Measurements from ENCODE around the gene IGSF3. TPM values are rescaled to one million over a fixed set of nuclear protein-coding genes. Genes with fewer than 3 reads are reported as not detected.

The IGSF3 gene
- total and polyA plus RNA-seq, 7 donors, result 0.34 to 1.2 (median 0.49) TPM

DNA sequence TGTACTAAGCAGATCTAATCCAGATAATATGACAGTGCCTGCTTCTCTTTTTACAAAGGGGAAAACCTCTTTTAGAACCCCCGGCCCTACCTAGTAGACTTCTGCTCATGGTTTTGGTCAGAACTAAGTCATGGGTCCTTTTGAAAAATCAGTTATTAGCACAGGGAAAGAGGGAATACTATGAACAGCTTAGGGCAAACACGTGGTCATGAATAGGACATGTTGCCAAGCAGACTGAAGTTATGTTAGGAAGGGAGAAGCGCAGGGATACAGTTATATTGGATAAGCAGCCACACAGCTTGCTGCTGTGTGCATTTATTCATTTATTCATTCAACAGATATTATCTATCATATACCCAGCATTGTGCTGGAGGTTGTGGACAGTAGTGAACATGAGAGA lies 25.3 kb upstream of the IGSF3 start:
- TF ChIP-seq, protein P1, sequence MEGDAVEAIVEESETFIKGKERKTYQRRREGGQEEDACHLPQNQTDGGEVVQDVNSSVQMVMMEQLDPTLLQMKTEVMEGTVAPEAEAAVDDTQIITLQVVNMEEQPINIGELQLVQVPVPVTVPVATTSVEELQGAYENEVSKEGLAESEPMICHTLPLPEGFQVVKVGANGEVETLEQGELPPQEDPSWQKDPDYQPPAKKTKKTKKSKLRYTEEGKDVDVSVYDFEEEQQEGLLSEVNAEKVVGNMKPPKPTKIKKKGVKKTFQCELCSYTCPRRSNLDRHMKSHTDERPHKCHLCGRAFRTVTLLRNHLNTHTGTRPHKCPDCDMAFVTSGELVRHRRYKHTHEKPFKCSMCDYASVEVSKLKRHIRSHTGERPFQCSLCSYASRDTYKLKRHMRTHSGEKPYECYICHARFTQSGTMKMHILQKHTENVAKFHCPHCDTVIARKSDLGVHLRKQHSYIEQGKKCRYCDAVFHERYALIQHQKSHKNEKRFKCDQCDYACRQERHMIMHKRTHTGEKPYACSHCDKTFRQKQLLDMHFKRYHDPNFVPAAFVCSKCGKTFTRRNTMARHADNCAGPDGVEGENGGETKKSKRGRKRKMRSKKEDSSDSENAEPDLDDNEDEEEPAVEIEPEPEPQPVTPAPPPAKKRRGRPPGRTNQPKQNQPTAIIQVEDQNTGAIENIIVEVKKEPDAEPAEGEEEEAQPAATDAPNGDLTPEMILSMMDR (IDR thresholded peaks at IDR 0.05), result no peak
- intact Hi-C loops (cut with DNase I), result no loop called here
- DNase-seq, result no peak
- Histone ChIP-seq H3K4me1 (no peaks in the 10 kb centered on the region), H3K4me3 (no peak overlapping the region), H3K36me3 (ENCODE audit: insufficient read depth in 1 of 2, low read depth in 1 of 2) (no peaks in the 10 kb centered on the region), H3K9me3 (no peaks in the 10 kb centered on the region), H3K27me3 (ENCODE audit: insufficient read depth in 3 of 3, low read length in 2 of 3) (no peaks in the 10 kb centered on the region), H3K27ac (no peak overlapping the region)
- WGBS, 3 donors, result 37 to 57% (median 47%) methylated on average over 3 of the region's 3 CpGs
- ATAC-seq, result no peak

GRCh38 chr1:116690849-116691406 lies 23.4 kb upstream of the IGSF3 start:
- WGBS, 3 donors, result 17 to 30% (median 18%) methylated on average over 3 of the region's 3 CpGs
- intact Hi-C loops (cut with DNase I), result no loop called here

GRCh38 chr1:116690396-116690848 lies 22.9 kb upstream of the IGSF3 start:
- no peaks in the 10 kb centered on the region for H3K27me3 ChIP-seq (ENCODE audit: insufficient read depth in 3 of 3, low read length in 2 of 3)

More at GRCh38 chr1:116690849-116691406, 23.4 kb upstream of the IGSF3 start:
- no peaks in the 10 kb centered on the region for H3K9me3 ChIP-seq
- H3K27ac ChIP-seq, result no peak overlapping the region
- no peaks in the 10 kb centered on the region for H3K4me1 ChIP-seq
- DNase-seq (no peak), ATAC-seq (no peak)
- no peak overlapping the region for H3K4me3 ChIP-seq
- H3K27me3 ChIP-seq (ENCODE audit: insufficient read depth in 3 of 3, low read length in 2 of 3), result no peaks in the 10 kb centered on the region
- no peaks in the 10 kb centered on the region for H3K36me3 ChIP-seq (ENCODE audit: insufficient read depth in 1 of 2, low read depth in 1 of 2)
- TF ChIP-seq, protein P1 (IDR thresholded peaks at IDR 0.05), result no peak

GRCh38 chr1:116686723-116687352 lies 19.3 kb upstream of the IGSF3 start:
- no peaks in the 10 kb centered on the region for H3K9me3 ChIP-seq
- DNase-seq, result no peak
- H3K27ac ChIP-seq, result no peak overlapping the region
- no peaks in the 10 kb centered on the region for H3K36me3 ChIP-seq (ENCODE audit: insufficient read depth in 1 of 2, low read depth in 1 of 2)
- H3K4me1 ChIP-seq, result no peaks in the 10 kb centered on the region
- WGBS, 3 donors, result 64 to 71% (median 68%) methylated on average over 4 of the region's 4 CpGs
- no peak overlapping the region for H3K4me3 ChIP-seq
- TF ChIP-seq, protein P1 (IDR thresholded peaks at IDR 0.05), result no peak
- no peaks in the 10 kb centered on the region for H3K27me3 ChIP-seq (ENCODE audit: insufficient read depth in 3 of 3, low read length in 2 of 3)
- intact Hi-C loops (cut with DNase I), result no loop called here
- ATAC-seq, result no peak

More at GRCh38 chr1:116690396-116690848, 22.9 kb upstream of the IGSF3 start:
- no peak overlapping the region for H3K27ac ChIP-seq
- intact Hi-C loops (cut with DNase I), result no loop called here
- ATAC-seq (no peak), DNase-seq (no peak)
- TF ChIP-seq, protein P1 (IDR thresholded peaks at IDR 0.05), result no peak
- 35 to 47% (median 46%) methylated on average over 2 of the region's 2 CpGs for WGBS, 3 donors
- H3K9me3 ChIP-seq, result no peaks in the 10 kb centered on the region
- no peaks in the 10 kb centered on the region for H3K4me1 ChIP-seq
- H3K4me3 ChIP-seq, result no peak overlapping the region
- no peaks in the 10 kb centered on the region for H3K36me3 ChIP-seq (ENCODE audit: insufficient read depth in 1 of 2, low read depth in 1 of 2)

All from psoas muscle (tissue), 8 donors.